ENCODE measurements around the gene GLIS1. TPM values are rescaled to one million over a fixed set of nuclear protein-coding genes. Genes with fewer than 3 reads are reported as not detected.

The GLIS1 gene
- total and polyA plus RNA-seq, 2 of the 8 experiments (the other 6 are each of a cell fraction or from before 2014, with no cell fraction given) = 0.15 to 0.22 TPM

GRCh38 chr1:53510215-53510614, 228.7 kb downstream of the GLIS1 start:
- no peaks in the 10 kb centered on the region for H3K27me3 ChIP-seq (replicated peaks in 1 of 4; ENCODE audit: control insufficient read depth in 3 of 4, extremely low read depth in 1 of 4, insufficient read depth in 3 of 4, low read length in 3 of 4)
- H3K27ac ChIP-seq (ENCODE audit: low read depth, low read length) = no peak overlapping the region
- no peak overlapping the region for H3K4me3 ChIP-seq (ENCODE audit: extremely low read depth in 1 of 4, insufficient read depth in 2 of 4, low read depth in 3 of 4, low read length in 4 of 4)
- DNase-seq (ENCODE audit: low read depth in 1 of 2, low spot score in 2 of 2) = no peak
- no peak overlapping the region for H3K56ac ChIP-seq (replicated peaks; ENCODE audit: insufficient read length, low read depth, low read length)
- ChIA-PET CTCF (ENCODE audit: partially characterized antibody) (interaction anchor here (0.8 to 3.1 kb wide), 10 partner anchors 8 to 152 kb away, joined by 3 to 25 read pairs (median 4); no protein-coding TSS in a partner anchor), POLR2A (ENCODE audit: partially characterized antibody) (no interaction called here)
- H3K9me3 ChIP-seq (ENCODE audit: insufficient read depth in 2 of 2, low read depth in 1 of 2, low read length in 1 of 2) = no peaks in the 10 kb centered on the region
- no peak overlapping the region for H2AK5ac ChIP-seq (ENCODE audit: low read depth, low read length)
- H3K36me3 ChIP-seq (ENCODE audit: control insufficient read depth in 2 of 4, insufficient read depth in 4 of 4, low read length in 3 of 4) = no peaks in the 10 kb centered on the region
- H3K23me2 ChIP-seq (ENCODE audit: low read depth, low read length) = no peaks in the 10 kb centered on the region
- no peak overlapping the region for H3K14ac ChIP-seq (ENCODE audit: insufficient read length)
- H4K91ac ChIP-seq (replicated peaks; ENCODE audit: insufficient read length, low read length) = no peak overlapping the region
- peaks cover 0 to 20% (median 3%) of the 10 kb centered on the region in 4 experiments; a peak in 2 of 7 replicates for H3K4me1 ChIP-seq (replicated peaks in 1 of 4; ENCODE audit: control insufficient read depth in 3 of 4, insufficient read depth in 4 of 4, low read length in 3 of 4)
- H4K20me1 ChIP-seq (replicated peaks in 1 of 2; ENCODE audit: control insufficient read depth in 1 of 2, insufficient read depth in 2 of 2, low read length in 2 of 2) = no peaks in the 10 kb centered on the region
- no peak overlapping the region for H3K9ac ChIP-seq (replicated peaks in 1 of 4; ENCODE audit: extremely low read depth in 1 of 4, low read depth in 3 of 4, low read length in 3 of 4)
- no peak overlapping the region for H3K18ac ChIP-seq (ENCODE audit: extremely low read depth, low read length)
- no peak overlapping the region for H4K8ac ChIP-seq (ENCODE audit: extremely low read depth, insufficient read depth, low read length)
- H2BK12ac ChIP-seq (ENCODE audit: low read depth, low read length) = no peak overlapping the region
- no peaks in the 10 kb centered on the region for H3K79me1 ChIP-seq (ENCODE audit: low read depth, low read length)
- H2BK5ac ChIP-seq (ENCODE audit: low read depth, low read length) = no peak overlapping the region
- no peak overlapping the region for H3K4me2 ChIP-seq (ENCODE audit: insufficient read depth in 1 of 2, low read depth in 2 of 2, low read length in 2 of 2)
- no peak overlapping the region for H2BK120ac ChIP-seq (replicated peaks; ENCODE audit: low read depth, low read length)
- no peak for FAIRE-seq
- WGBS, 2 experiments (ENCODE audit: extremely low coverage in 1 of 2, insufficient coverage in 1 of 2, insufficient read length in 1 of 2, insufficient replicate concordance in 2 of 2, low coverage in 1 of 2, low lambda C conversion rate in 2 of 2, missing lambda C conversion rate in 1 of 2) = 86% methylated on average over 7 of the region's 7 CpGs; no CpG with 5 or more reads in 1 of the 2 experiments
- H2BK20ac ChIP-seq (ENCODE audit: low read length) = no peak overlapping the region
- no peak overlapping the region for H4K5ac ChIP-seq (ENCODE audit: insufficient read length, low read depth, low read length)
- no peak overlapping the region for H3K4ac ChIP-seq (replicated peaks; ENCODE audit: insufficient read length, low read depth, low read length)
- H3K23ac ChIP-seq (ENCODE audit: insufficient read length) = no peak overlapping the region
- H2AFZ ChIP-seq (ENCODE audit: low read length) = no peak overlapping the region
- no peak overlapping the region for H2BK15ac ChIP-seq (ENCODE audit: low read length)
- no peaks in the 10 kb centered on the region for H3K79me2 ChIP-seq (ENCODE audit: control insufficient read depth in 1 of 2, insufficient read depth in 2 of 2, low read length in 2 of 2)
- TF ChIP-seq RAD21 (IDR thresholded peaks at IDR 0.05 in 1 of 2, conservative IDR thresholded peaks at IDR 0.05 in 1 of 2; ENCODE audit: low read depth in 2 of 2, low read length in 2 of 2) (no peak), CEBPB (IDR thresholded peaks at IDR 0.05; ENCODE audit: low read depth, low read length) (no peak), CHD1 (IDR thresholded peaks at IDR 0.05; ENCODE audit: low read depth, low read length) (no peak), YY1 (IDR thresholded peaks at IDR 0.05; ENCODE audit: low read depth, low read length) (no peak), SIX5 (IDR thresholded peaks at IDR 0.05; ENCODE audit: low read depth, low read length) (no peak), HDAC6 (IDR thresholded peaks at IDR 0.05; ENCODE audit: low read depth, low read length) (no peak), ATF3 (IDR thresholded peaks at IDR 0.05; ENCODE audit: insufficient read depth, low read depth, low read length) (no peak), RXRA (IDR thresholded peaks at IDR 0.05; ENCODE audit: insufficient read depth, low read depth, low read length) (no peak), E2F6 (IDR thresholded peaks at IDR 0.05) (no peak), TAF7 (optimal IDR thresholded peaks at IDR 0.05; ENCODE audit: borderline replicate concordance, low read depth, low read length) (no peak), MAX (IDR thresholded peaks at IDR 0.05) (no peak), ASH2L (IDR thresholded peaks at IDR 0.05; ENCODE audit: low read length) (no peak), BCL11A (IDR thresholded peaks at IDR 0.05; ENCODE audit: low read depth in 2 of 2, low read length in 2 of 2) (no peak)

All from H1 (cell line).